H54 (cell line): Measurements from ENCODE around the gene NAPSA.

ENCODE experiments used
- DNase-seq: peaks from one replicate; pipeline ENCODE4 v3.0.0; 2011; ENCODE audit warnings: low spot score, mixed read lengths; ENCODE audit not compliant: insufficient read length
- FAIRE-seq: peaks from 3 replicates; lab custom pipeline; 2011; peaks lifted over from hg19 to GRCh38; lab: Jason Lieb, UNC
- POLR2A ChIP-seq: IDR thresholded peaks from 2 replicates; pipeline ENCODE4 v1.6.1; 2011; ENCODE audit warnings: low read depth, mild to moderate bottlenecking, low read length

Gene NAPSA

DNA sequence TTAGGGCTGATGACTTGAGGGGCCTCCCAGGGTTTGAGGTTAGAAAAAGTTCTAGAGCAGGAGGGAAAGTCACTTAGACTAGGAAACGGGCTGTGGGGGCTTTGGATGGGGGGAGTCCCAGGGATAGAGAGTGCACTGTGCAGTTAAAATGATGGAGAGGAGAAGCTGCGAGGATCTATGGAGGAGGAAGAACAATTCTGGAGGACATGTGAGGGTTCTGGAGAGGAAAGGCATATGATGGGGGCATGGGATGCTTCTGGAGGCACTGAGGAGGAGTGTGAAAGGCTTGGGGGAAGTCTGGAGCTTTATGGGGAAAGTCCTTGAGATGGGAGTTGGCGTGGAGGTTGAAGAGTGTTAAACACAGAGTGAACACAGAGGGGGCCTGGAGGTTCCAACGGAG lies 38.4 kb downstream of the NAPSA start:
- TF ChIP-seq POLR2A = no peak
- DNase-seq (no peak), FAIRE-seq (no peak)

GRCh38 chr19:50326101-50326664 lies 39.3 kb downstream of the NAPSA start:
- FAIRE-seq (no peak), DNase-seq (no peak)
- no peak for TF ChIP-seq POLR2A

GRCh38 chr19:50325310-50326100 lies 39.9 kb downstream of the NAPSA start:
- DNase-seq (peak; percentile 99), FAIRE-seq (no peak)
- no peak for TF ChIP-seq POLR2A

- DNase-seq (no peak), FAIRE-seq (no peak)
- TF ChIP-seq POLR2A = no peak
These were observed 41.1 kb downstream of the NAPSA start for GRCh38 chr19:50324331-50324730.

GRCh38 chr19:50323782-50324133 lies 41.7 kb downstream of the NAPSA start:
- FAIRE-seq (no peak), DNase-seq (no peak)
- no peak for TF ChIP-seq POLR2A

- no peak for FAIRE-seq
These were observed 42.3 kb downstream of the NAPSA start for GRCh38 chr19:50322931-50323781.

GRCh38 chr19:50322234-50322633 lies 43.2 kb downstream of the NAPSA start:
- no peak for TF ChIP-seq POLR2A
- no peak for DNase-seq
- no peak for FAIRE-seq

More at GRCh38 chr19:50322931-50323781, 42.3 kb downstream of the NAPSA start:
- TF ChIP-seq POLR2A = no peak
- DNase-seq = no peak

GRCh38 chr19:50321831-50322230 lies 43.6 kb downstream of the NAPSA start:
- DNase-seq = no peak
- TF ChIP-seq POLR2A = no peak
- FAIRE-seq = no peak

- DNase-seq (no peak), FAIRE-seq (no peak)
- TF ChIP-seq POLR2A = no peak
These were observed 44.8 kb downstream of the NAPSA start for GRCh38 chr19:50320596-50320995.

GRCh38 chr19:50320051-50320450 lies 45.4 kb downstream of the NAPSA start:
- no peak for FAIRE-seq
- TF ChIP-seq POLR2A = no peak
- no peak for DNase-seq

DNA sequence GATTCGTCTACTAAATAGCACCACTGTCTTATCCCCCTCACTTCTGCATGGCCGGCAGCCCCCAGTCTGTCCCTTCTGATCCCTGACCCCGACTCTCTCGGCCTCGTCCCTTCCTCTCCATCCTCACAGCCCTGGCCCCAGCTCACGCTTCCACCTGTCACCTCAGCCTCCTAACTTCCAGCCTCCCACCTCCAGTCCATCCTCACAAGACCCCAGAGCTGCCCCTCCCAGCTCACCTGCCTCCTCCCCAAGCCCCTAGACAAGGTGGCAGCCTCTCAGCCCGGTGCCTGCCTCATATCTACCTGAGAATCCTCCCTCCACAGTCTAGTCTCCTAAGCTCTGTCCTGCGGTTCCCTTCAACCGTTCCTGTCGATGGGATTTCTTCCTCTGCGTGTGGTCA lies 46.3 kb downstream of the NAPSA start:
- no peak for DNase-seq
- FAIRE-seq = no peak
- no peak for TF ChIP-seq POLR2A

DNA sequence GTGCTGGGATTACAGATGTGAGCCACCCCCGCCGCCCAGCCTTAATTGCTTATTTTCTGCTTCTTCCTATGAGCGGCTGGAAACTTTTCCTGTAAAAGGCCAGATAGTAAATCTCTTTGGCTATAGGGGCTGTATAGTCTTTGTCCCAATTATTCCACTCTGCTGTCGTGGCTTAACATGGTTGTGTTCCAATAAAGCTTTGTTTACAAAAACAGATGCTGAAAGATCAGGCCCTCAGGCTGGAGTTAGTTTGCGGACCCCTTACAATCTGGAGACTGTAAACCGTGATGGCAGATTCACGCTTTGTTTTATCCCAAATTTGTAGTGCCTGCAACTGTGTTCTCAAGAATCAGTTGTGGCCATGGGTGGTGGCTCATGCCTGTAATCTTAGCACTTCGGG lies 47.0 kb downstream of the NAPSA start:
- DNase-seq (no peak), FAIRE-seq (no peak)
- TF ChIP-seq POLR2A = no peak

GRCh38 chr19:50317115-50317514 lies 48.3 kb downstream of the NAPSA start:
- FAIRE-seq = no peak
- no peak for TF ChIP-seq POLR2A
- DNase-seq = no peak

- DNase-seq = peak; percentile 81
- no peak for FAIRE-seq
- no peak for TF ChIP-seq POLR2A
These were observed 49.5 kb downstream of the NAPSA start for GRCh38 chr19:50315773-50316448.
